Ectodermal cell (in vitro differentiated cells): Measurements from ENCODE around the gene IL18RAP.

ENCODE experiments used
- H3K27ac ChIP-seq: 2 replicates; pipeline ENCODE4 v1.7.0; 2013; ENCODE audit warnings: mild to moderate bottlenecking, low read depth, low read length; ENCODE audit not compliant: insufficient read depth, poor library complexity, severe bottlenecking
- H3K27me3 ChIP-seq: 2 replicates; pipeline ENCODE4 v1.7.0; 2013; ENCODE audit warnings: mild to moderate bottlenecking, low read length; ENCODE audit not compliant: insufficient read depth, control insufficient read depth, poor library complexity, severe bottlenecking
- H3K36me3 ChIP-seq: one replicate; pipeline ENCODE4 v1.7.0; 2013; ENCODE audit warnings: low read length; ENCODE audit not compliant: control insufficient read depth, insufficient read depth
- H3K4me1 ChIP-seq: one replicate; pipeline ENCODE4 v1.7.0; 2013; ENCODE audit warnings: low read length; ENCODE audit not compliant: control insufficient read depth, insufficient read depth
- H3K4me3 ChIP-seq: 2 replicates; pipeline ENCODE4 v1.7.0; 2013; ENCODE audit warnings: low read depth, low read length, control low read depth; ENCODE audit not compliant: insufficient read depth
- H3K9me3 ChIP-seq: 2 replicates; pipeline ENCODE4 v1.7.0; 2013; ENCODE audit warnings: mild to moderate bottlenecking, low read length, moderate library complexity; ENCODE audit not compliant: control insufficient read depth
- WGBS, 2 experiments: methylation state at CpG; one replicate each; pipeline ENCODE4 v1.1.7; 2013; ENCODE audit warnings: missing lambda C conversion rate in 2 of 2; 5-methylcytosine and 5-hydroxymethylcytosine counted together

Gene IL18RAP

GRCh38 chr2:102449370-102449974 is 26.5 kb downstream of the IL18RAP start:
- H3K9me3 ChIP-seq: no peaks in the 10 kb centered on the region
- no peak overlapping the region for H3K27ac ChIP-seq
- no peak overlapping the region for H3K4me3 ChIP-seq
- WGBS, 2 experiments: 0% methylated on average over 1 of the region's 1 CpG
- no peaks in the 10 kb centered on the region for H3K27me3 ChIP-seq
- H3K36me3 ChIP-seq: no peaks in the 10 kb centered on the region
- no peaks in the 10 kb centered on the region for H3K4me1 ChIP-seq

- Histone ChIP-seq H3K27me3 (no peaks in the 10 kb centered on the region), H3K27ac (no peak overlapping the region), H3K4me3 (no peak overlapping the region), H3K36me3 (no peaks in the 10 kb centered on the region), H3K9me3 (no peaks in the 10 kb centered on the region), H3K4me1 (no peaks in the 10 kb centered on the region)
- WGBS, 2 experiments: 62% methylated on average over 2 of the region's 2 CpGs
Measured at GRCh38 chr2:102451968-102452367, 29.0 kb downstream of the IL18RAP start.

DNA sequence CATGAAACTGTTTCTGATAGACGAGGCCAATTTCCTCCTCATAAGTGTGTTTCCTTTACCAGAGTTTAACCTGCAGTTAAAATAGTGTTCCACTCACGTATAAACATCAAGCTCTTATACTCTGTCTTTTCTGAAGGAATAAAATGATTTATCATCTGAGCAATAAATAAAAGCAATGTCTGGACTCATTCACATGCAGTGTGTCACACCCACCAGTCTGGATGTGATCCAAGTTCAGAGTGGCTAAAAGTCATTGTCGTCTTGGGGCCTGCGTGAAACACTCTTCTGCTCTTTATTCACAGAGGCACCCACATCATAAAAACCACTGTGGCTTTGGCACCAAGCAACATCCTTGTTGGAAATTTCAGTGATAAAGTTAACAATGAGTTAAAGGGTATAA is 30.5 kb downstream of the IL18RAP start:
- no peak overlapping the region for H3K27ac ChIP-seq
- WGBS, 2 experiments: 93 to 95% methylated on average over 3 to 4 of the region's 4 CpGs
- no peaks in the 10 kb centered on the region for H3K4me1 ChIP-seq
- no peak overlapping the region for H3K4me3 ChIP-seq
- no peaks in the 10 kb centered on the region for H3K9me3 ChIP-seq
- no peaks in the 10 kb centered on the region for H3K27me3 ChIP-seq
- H3K36me3 ChIP-seq: no peaks in the 10 kb centered on the region

DNA sequence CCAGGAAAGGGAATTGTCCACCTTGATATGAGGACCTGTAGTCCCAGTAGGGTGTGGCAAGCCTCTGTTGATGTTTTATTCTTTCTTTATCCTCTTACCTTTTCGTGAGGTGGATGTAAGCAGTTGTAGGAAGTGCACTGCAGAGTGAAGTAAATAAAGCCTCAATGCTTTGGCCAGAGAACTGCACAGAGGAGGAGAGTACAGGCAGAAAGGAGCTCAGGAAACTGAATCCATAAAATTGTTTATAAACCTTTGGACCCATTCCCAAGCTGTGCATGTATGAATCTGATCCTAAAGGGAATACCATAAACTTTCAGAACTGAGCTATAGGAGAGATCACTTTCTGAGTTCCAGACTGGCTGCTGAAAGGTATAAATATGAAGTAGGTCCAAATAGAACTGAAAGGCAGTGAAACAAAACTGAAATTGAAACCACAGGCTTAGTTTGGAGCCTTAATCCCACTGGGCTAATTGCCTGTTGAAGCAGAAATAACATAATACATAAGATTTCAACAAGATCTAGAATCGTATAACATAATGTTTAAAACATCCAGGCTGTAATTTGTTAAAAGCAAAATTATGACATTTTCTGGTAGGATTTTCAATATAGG is 32.2 kb downstream of the IL18RAP start:
- no peaks in the 10 kb centered on the region for H3K36me3 ChIP-seq
- H3K4me3 ChIP-seq: no peak overlapping the region
- no peaks in the 10 kb centered on the region for H3K27me3 ChIP-seq
- no peaks in the 10 kb centered on the region for H3K4me1 ChIP-seq
- no peaks in the 10 kb centered on the region for H3K9me3 ChIP-seq
- 95 to 97% methylated on average over 2 of the region's 2 CpGs for WGBS, 2 experiments
- no peak overlapping the region for H3K27ac ChIP-seq

GRCh38 chr2:102460467-102460866 is 37.5 kb downstream of the IL18RAP start:
- no CpG with 5 or more reads among the region's 1 CpG for WGBS, 2 experiments
- H3K36me3 ChIP-seq: no peaks in the 10 kb centered on the region
- H3K4me1 ChIP-seq: no peaks in the 10 kb centered on the region
- H3K9me3 ChIP-seq: no peaks in the 10 kb centered on the region
- H3K27ac ChIP-seq: no peak overlapping the region
- H3K27me3 ChIP-seq: no peaks in the 10 kb centered on the region
- no peak overlapping the region for H3K4me3 ChIP-seq

- no peaks in the 10 kb centered on the region for H3K27me3 ChIP-seq
- H3K36me3 ChIP-seq: no peaks in the 10 kb centered on the region
- no peak overlapping the region for H3K27ac ChIP-seq
- 94% methylated on average over 6 of the region's 6 CpGs for WGBS, 2 experiments
- H3K9me3 ChIP-seq: no peaks in the 10 kb centered on the region
- no peaks in the 10 kb centered on the region for H3K4me1 ChIP-seq
- no peak overlapping the region for H3K4me3 ChIP-seq
Measured at GRCh38 chr2:102461188-102461587, 38.2 kb downstream of the IL18RAP start.

DNA sequence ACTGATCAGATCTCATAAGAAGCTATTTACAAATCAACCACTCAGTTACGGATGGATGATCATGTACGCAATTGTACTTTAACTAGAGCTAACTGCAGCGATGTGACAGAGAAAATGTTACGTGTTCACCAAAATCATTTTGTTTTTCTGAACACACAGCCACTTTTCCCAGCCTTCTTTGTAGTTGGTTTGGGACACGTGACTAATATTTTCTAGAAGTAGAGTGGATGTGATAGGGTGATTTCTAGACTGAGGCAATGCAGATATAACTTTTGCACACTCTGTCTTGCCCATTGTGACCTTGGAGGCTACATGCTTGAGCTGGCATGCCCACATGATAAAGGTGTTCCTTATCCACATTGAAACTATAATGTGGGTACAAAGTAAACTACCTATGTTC is 40.2 kb downstream of the IL18RAP start:
- 91 to 95% methylated on average over 5 of the region's 5 CpGs for WGBS, 2 experiments
- Histone ChIP-seq H3K27me3 (no peaks in the 10 kb centered on the region), H3K9me3 (no peaks in the 10 kb centered on the region), H3K4me3 (no peak overlapping the region), H3K27ac (no peak overlapping the region), H3K36me3 (no peaks in the 10 kb centered on the region), H3K4me1 (no peaks in the 10 kb centered on the region)

- Histone ChIP-seq H3K27me3 (no peaks in the 10 kb centered on the region), H3K4me3 (no peak overlapping the region), H3K27ac (no peak overlapping the region), H3K36me3 (no peaks in the 10 kb centered on the region), H3K9me3 (no peaks in the 10 kb centered on the region), H3K4me1 (no peaks in the 10 kb centered on the region)
- WGBS, 2 experiments: 48 to 74% methylated on average over 1 of the region's 1 CpG
Measured at GRCh38 chr2:102470168-102470567, 47.2 kb downstream of the IL18RAP start.

- H3K9me3 ChIP-seq: no peaks in the 10 kb centered on the region
- H3K4me3 ChIP-seq: no peak within 1 kb of the TSS
- no peaks in the 10 kb centered on the region for H3K27me3 ChIP-seq
- WGBS, 2 experiments: 25 to 40% methylated on average over 2 to 3 of the region's 3 CpGs
- H3K4me1 ChIP-seq: no peaks in the 10 kb centered on the region
- H3K36me3 ChIP-seq: no peaks in the 10 kb centered on the region
- H3K27ac ChIP-seq: no peak within 1 kb of the TSS
Measured at GRCh38 chr2:102473020-102473419, 50.1 kb downstream of the IL18RAP start, which contains the start of gene SLC9A4. SLC9A4 (plus strand) TSS chr2:102473226; CDS start chr2:102473760, 534 bp downstream.

DNA sequence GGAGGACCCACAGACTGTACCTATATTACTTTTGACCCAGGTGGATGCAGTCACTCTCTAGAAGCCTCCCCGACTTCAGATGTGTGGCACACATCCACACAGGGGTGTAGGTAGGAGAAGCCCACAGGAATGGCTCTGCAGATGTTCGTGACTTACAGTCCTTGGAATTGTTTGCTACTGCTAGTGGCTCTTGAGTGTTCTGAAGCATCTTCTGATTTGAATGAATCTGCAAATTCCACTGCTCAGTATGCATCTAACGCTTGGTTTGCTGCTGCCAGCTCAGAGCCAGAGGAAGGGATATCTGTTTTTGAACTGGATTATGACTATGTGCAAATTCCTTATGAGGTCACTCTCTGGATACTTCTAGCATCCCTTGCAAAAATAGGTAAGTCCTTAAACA is 50.7 kb downstream of the IL18RAP start:
- Histone ChIP-seq H3K4me1 (no peaks in the 10 kb centered on the region), H3K9me3 (no peaks in the 10 kb centered on the region), H3K27me3 (no peaks in the 10 kb centered on the region), H3K36me3 (no peaks in the 10 kb centered on the region), H3K27ac (no peak overlapping the region), H3K4me3 (no peak overlapping the region)
- 88 to 91% methylated on average over 3 of the region's 3 CpGs for WGBS, 2 experiments
